GM12873 (cell line): ENCODE measurements around the gene GPR31.

ENCODE experiments used
- TF ChIP-seq, protein P1 (sequence below): IDR thresholded peaks from 2 replicates; pipeline ENCODE4 v1.5.1; 2012; ENCODE audit warnings: low read depth, mild to moderate bottlenecking, moderate library complexity, low read length, control low read depth; ENCODE audit not compliant: insufficient read depth; ENCODE audit errors: missing control alignments

The GPR31 gene

GRCh38 chr6:167142433-167142761, 15.4 kb downstream of the GPR31 start:
- TF ChIP-seq, protein P1, sequence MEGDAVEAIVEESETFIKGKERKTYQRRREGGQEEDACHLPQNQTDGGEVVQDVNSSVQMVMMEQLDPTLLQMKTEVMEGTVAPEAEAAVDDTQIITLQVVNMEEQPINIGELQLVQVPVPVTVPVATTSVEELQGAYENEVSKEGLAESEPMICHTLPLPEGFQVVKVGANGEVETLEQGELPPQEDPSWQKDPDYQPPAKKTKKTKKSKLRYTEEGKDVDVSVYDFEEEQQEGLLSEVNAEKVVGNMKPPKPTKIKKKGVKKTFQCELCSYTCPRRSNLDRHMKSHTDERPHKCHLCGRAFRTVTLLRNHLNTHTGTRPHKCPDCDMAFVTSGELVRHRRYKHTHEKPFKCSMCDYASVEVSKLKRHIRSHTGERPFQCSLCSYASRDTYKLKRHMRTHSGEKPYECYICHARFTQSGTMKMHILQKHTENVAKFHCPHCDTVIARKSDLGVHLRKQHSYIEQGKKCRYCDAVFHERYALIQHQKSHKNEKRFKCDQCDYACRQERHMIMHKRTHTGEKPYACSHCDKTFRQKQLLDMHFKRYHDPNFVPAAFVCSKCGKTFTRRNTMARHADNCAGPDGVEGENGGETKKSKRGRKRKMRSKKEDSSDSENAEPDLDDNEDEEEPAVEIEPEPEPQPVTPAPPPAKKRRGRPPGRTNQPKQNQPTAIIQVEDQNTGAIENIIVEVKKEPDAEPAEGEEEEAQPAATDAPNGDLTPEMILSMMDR: no peak

GRCh38 chr6:167141667-167142432, 15.9 kb downstream of the GPR31 start:
- TF ChIP-seq, protein P1: peak; percentile 94

GRCh38 chr6:167140589-167141474, 16.9 kb downstream of the GPR31 start:
- TF ChIP-seq, protein P1: peak; percentile 17

GRCh38 chr6:167139761-167140160, 18.0 kb downstream of the GPR31 start:
- TF ChIP-seq, protein P1: no peak

GRCh38 chr6:167137881-167138280, 19.9 kb downstream of the GPR31 start:
- TF ChIP-seq, protein P1: no peak

- TF ChIP-seq, protein P1: no peak
These were observed 20.7 kb downstream of the GPR31 start for GRCh38 chr6:167137081-167137480.

GRCh38 chr6:167136376-167136775, 21.4 kb downstream of the GPR31 start:
- TF ChIP-seq, protein P1: no peak
